SK-N-SH treated with all-trans-retinoic acid at 6 μM for 48 hours (cell line): ENCODE data around the gene LRRC75A.

Experiments
- OSR1 ChIP-seq: fragments of 250-450 bp; sonication (Bioruptor Pico); IDR thresholded peaks from 2 replicates; pipeline ENCODE4 v1.8.0; 2022; ENCODE audit warnings: moderate library complexity, mild to moderate bottlenecking, inconsistent platforms
- PPARA ChIP-seq: fragments of 250-450 bp; sonication (Bioruptor Pico); IDR thresholded peaks from 2 replicates; pipeline ENCODE4 v1.5.0; 2020; ENCODE audit warnings: mild to moderate bottlenecking, borderline replicate concordance
- SNAI2 ChIP-seq: fragments of 250-450 bp; sonication (Bioruptor Pico); IDR thresholded peaks from 2 replicates; pipeline ENCODE4 v1.5.0; 2020; ENCODE audit warnings: mild to moderate bottlenecking, moderate library complexity
- TSHZ2 ChIP-seq: fragments of 250-450 bp; sonication (Bioruptor Pico); IDR thresholded peaks from 2 replicates; pipeline ENCODE4 v1.5.0; 2020; ENCODE audit warnings: mild to moderate bottlenecking, moderate library complexity
- ZNF565 ChIP-seq: fragments of 450-650 bp; formaldehyde crosslinking; conservative IDR thresholded peaks from 2 replicates; pipeline ENCODE4 v1.5.0; 2020; ENCODE audit warnings: low read depth, mild to moderate bottlenecking, moderate library complexity
- ZNF70 ChIP-seq: fragments of 450-650 bp; formaldehyde crosslinking; IDR thresholded peaks from 2 replicates; pipeline ENCODE4 v1.5.0; 2020; ENCODE audit warnings: mild to moderate bottlenecking, moderate library complexity
- ZNF8 ChIP-seq: fragments of 450-650 bp; formaldehyde crosslinking; IDR thresholded peaks from 2 replicates; pipeline ENCODE4 v1.5.0; 2020; ENCODE audit warnings: mild to moderate bottlenecking, moderate library complexity
- TF ChIP-seq, protein P1 (sequence below): fragments of 250-450 bp; sonication (Bioruptor Pico); IDR thresholded peaks from 2 replicates; pipeline ENCODE4 v1.8.0; 2020; ENCODE audit warnings: mild to moderate bottlenecking, moderate library complexity, borderline replicate concordance

DNA sequence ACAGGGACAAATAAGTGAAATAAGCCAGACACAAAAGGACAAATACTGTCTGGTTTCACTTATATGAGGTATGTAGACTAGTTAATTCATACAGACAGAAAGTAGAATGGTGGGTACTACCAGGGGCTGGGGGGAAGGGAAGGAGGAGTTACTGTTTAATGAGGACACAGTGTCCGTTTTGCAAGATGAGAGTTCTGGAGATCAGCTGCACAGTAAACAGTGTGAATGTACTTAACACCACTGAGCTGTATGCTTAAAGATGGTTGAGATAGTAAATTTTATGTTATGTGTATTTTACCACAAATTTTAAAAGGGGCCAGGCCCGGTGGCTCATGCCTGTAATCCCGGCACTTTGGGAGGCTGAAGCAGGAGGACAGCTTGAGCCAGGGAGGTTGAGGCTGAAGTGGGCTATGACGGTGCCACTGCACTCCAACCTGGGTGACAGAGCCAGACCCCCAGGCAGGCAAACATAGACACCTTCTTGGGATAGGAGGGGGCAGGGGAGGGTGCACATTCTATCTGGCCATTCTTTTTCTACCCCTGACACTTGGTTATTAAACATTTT, 23.5 kb downstream of the LRRC75A start:
- TF ChIP-seq OSR1 (CRISPR knock-in tag) (no peak), ZNF70 (CRISPR knock-in tag) (no peak), ZNF8 (no peak), SNAI2 (CRISPR knock-in tag) (no peak), PPARA (CRISPR knock-in tag) (no peak), ZNF565 (no peak), TSHZ2 (no peak)
- TF ChIP-seq, protein P1, sequence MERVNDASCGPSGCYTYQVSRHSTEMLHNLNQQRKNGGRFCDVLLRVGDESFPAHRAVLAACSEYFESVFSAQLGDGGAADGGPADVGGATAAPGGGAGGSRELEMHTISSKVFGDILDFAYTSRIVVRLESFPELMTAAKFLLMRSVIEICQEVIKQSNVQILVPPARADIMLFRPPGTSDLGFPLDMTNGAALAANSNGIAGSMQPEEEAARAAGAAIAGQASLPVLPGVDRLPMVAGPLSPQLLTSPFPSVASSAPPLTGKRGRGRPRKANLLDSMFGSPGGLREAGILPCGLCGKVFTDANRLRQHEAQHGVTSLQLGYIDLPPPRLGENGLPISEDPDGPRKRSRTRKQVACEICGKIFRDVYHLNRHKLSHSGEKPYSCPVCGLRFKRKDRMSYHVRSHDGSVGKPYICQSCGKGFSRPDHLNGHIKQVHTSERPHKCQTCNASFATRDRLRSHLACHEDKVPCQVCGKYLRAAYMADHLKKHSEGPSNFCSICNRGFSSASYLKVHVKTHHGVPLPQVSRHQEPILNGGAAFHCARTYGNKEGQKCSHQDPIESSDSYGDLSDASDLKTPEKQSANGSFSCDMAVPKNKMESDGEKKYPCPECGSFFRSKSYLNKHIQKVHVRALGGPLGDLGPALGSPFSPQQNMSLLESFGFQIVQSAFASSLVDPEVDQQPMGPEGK (CRISPR knock-in tag), result no peak
